ENCODE data around the gene FKBP5. TPM values are rescaled to one million over a fixed set of nuclear protein-coding genes. Genes with fewer than 3 reads are reported as not detected.

FKBP5 gene
- total and polyA plus RNA-seq, 12 donors = 19.7 to 234 (median 119) TPM

DNA sequence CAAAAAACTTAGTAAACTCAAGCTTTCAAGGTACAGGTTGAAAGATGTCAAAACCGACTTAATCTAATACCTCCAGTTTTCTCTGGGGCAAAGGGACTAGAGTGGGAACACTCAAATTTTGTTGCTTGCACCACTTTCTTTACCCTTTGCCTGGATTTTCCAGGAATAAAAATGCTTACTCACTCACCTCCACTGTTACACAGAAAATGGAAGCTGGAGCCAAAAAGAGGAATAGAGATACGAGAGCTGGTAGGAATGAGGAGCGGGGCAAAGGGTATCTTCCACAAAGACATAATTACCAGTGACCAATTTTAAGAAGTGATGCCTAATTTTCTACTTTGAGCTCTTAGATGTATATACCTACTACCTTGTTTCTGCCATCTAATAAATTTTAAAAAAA, 96.5 kb downstream of the FKBP5 start:
- WGBS, 4 donors = 68 to 79% (median 73%) methylated on average over 3 of the region's 3 CpGs
- no peak for TF ChIP-seq CTCF (IDR thresholded peaks at IDR 0.05)
- TF ChIP-seq POLR2A (IDR thresholded peaks at IDR 0.05) = no peak
- Histone ChIP-seq H3K27ac (peak overlapping the region in 4 of 5 donors; percentile 55 to 73 (median 58)), H3K36me3 (replicated peaks in 1 of 2) (peaks cover 0 to 55% of the 10 kb centered on the region in 2 donors), H3K4me3 (no peak overlapping the region), H3K27me3 (no peaks in the 10 kb centered on the region), H3K4me1 (replicated peaks in 1 of 2) (peaks cover 56 to 92% of the 10 kb centered on the region in 2 donors), H3K9me3 (replicated peaks in 1 of 3) (no peaks in the 10 kb centered on the region)
- intact Hi-C loops (cut with DNase I) = no loop called here
- no peak for DNase-seq

- peak in 1 of 2 donors; percentile 13 for TF ChIP-seq POLR2A (IDR thresholded peaks at IDR 0.05)
- TF ChIP-seq CTCF (IDR thresholded peaks at IDR 0.05) = no peak
- Histone ChIP-seq H3K27me3 (no peaks in the 10 kb centered on the region), H3K36me3 (replicated peaks in 1 of 2) (peaks cover 0 to 56% of the 10 kb centered on the region in 2 donors), H3K27ac (peak overlapping the region in 4 of 5 donors; percentile 56 to 73 (median 65)), H3K9me3 (replicated peaks in 1 of 3) (no peaks in the 10 kb centered on the region), H3K4me1 (replicated peaks in 1 of 2) (peaks cover 44 to 92% of the 10 kb centered on the region in 2 donors), H3K4me3 (no peak overlapping the region)
- peak in 6 of 7 donors; percentile 28 to 76 (median 46) for DNase-seq
- 19 to 23% (median 21%) methylated on average over 6 of the region's 6 CpGs for WGBS, 4 donors
- intact Hi-C loops (cut with DNase I) = no loop called here
These were observed 98.1 kb downstream of the FKBP5 start for GRCh38 chr6:35590622-35591066.

- intact Hi-C loops (cut with DNase I) = loop anchor here in 1 of 2 donors (10.0 kb wide), 1 partner anchor 95 kb away; the partner anchor contains the start of gene FKBP5
- Histone ChIP-seq H3K27ac (peak overlapping the region in 4 of 5 donors; percentile 56 to 72 (median 65)), H3K4me3 (no peak overlapping the region), H3K36me3 (replicated peaks in 1 of 2) (peaks cover 0 to 48% of the 10 kb centered on the region in 2 donors), H3K27me3 (no peaks in the 10 kb centered on the region), H3K4me1 (replicated peaks in 1 of 2) (peaks cover 44 to 92% of the 10 kb centered on the region in 2 donors), H3K9me3 (replicated peaks in 1 of 3) (no peaks in the 10 kb centered on the region)
- 88 to 99% (median 96%) methylated on average over 3 of the region's 3 CpGs for WGBS, 4 donors
- TF ChIP-seq CTCF (IDR thresholded peaks at IDR 0.05) (no peak), POLR2A (IDR thresholded peaks at IDR 0.05) (no peak)
- no peak for DNase-seq
These were observed 98.8 kb downstream of the FKBP5 start for GRCh38 chr6:35589904-35590303.

GRCh38 chr6:35589201-35589739, 99.4 kb downstream of the FKBP5 start:
- peaks cover 0 to 42% of the 10 kb centered on the region in 2 donors for H3K36me3 ChIP-seq (replicated peaks in 1 of 2)
- WGBS, 4 donors = 93 to 97% (median 94%) methylated on average over 8 of the region's 8 CpGs
- no peaks in the 10 kb centered on the region for H3K27me3 ChIP-seq
- no peak for DNase-seq
- peak overlapping the region in 4 of 5 donors; percentile 36 to 72 (median 65) for H3K27ac ChIP-seq
- H3K9me3 ChIP-seq (replicated peaks in 1 of 3) = no peaks in the 10 kb centered on the region
- peaks cover 44 to 92% of the 10 kb centered on the region in 2 donors for H3K4me1 ChIP-seq (replicated peaks in 1 of 2)
- no peak for TF ChIP-seq CTCF (IDR thresholded peaks at IDR 0.05)
- TF ChIP-seq POLR2A (IDR thresholded peaks at IDR 0.05) = no peak
- intact Hi-C loops (cut with DNase I) = loop anchor here in 1 of 2 donors (10.0 kb wide), 1 partner anchor 96 kb away; the partner anchor contains the start of gene FKBP5
- H3K4me3 ChIP-seq = no peak overlapping the region

Measured in adrenal gland (tissue), 12 donors.